WERI-Rb-1 (cell line): ENCODE results near the gene GSC2.

Experiments used
- DNase-seq: peaks from one replicate; pipeline ENCODE4 v3.0.0-alpha.2; 2020
- H3K27ac ChIP-seq: fragments of 250-450 bp; sonication (Bioruptor Pico); 2 replicates; pipeline ENCODE4 v1.5.1; 2020; ENCODE audit warnings: mild to moderate bottlenecking, moderate library complexity
- H3K27me3 ChIP-seq: fragments of 250-450 bp; sonication (Bioruptor Pico); 2 replicates; pipeline ENCODE4 v1.5.1; 2021; ENCODE audit warnings: mild to moderate bottlenecking, low read depth, moderate library complexity; ENCODE audit not compliant: insufficient read depth, severe bottlenecking
- H3K36me3 ChIP-seq: fragments of 250-450 bp; sonication (Bioruptor Pico); 2 replicates; pipeline ENCODE4 v1.5.1; 2020; ENCODE audit warnings: mild to moderate bottlenecking, moderate library complexity
- H3K4me3 ChIP-seq: 2 replicates; pipeline ENCODE4 v1.5.1; 2011; ENCODE audit warnings: low read depth, mild to moderate bottlenecking, control low read depth, low read length
- H3K9me3 ChIP-seq: fragments of 250-450 bp; sonication (Bioruptor Pico); 2 replicates; pipeline ENCODE4 v1.5.1; 2021; ENCODE audit warnings: mild to moderate bottlenecking, moderate library complexity; ENCODE audit not compliant: severe bottlenecking
- CTCF ChIP-seq: IDR thresholded peaks from 2 replicates; pipeline ENCODE4 v1.5.1; 2011; ENCODE audit warnings: low read depth, mild to moderate bottlenecking, control low read depth, inconsistent platforms, low read length

Gene GSC2

GRCh38 chr22:19098157-19098556 lies 51.9 kb downstream of the GSC2 start:
- no peaks in the 10 kb centered on the region for H3K27me3 ChIP-seq
- no peak for DNase-seq
- TF ChIP-seq CTCF: no peak
- H3K4me3 ChIP-seq: no peak overlapping the region
- H3K36me3 ChIP-seq: peaks cover 5% of the 10 kb centered on the region; the same call in 1 of the 2 replicates
- no peaks in the 10 kb centered on the region for H3K9me3 ChIP-seq
- no peak overlapping the region for H3K27ac ChIP-seq

DNA sequence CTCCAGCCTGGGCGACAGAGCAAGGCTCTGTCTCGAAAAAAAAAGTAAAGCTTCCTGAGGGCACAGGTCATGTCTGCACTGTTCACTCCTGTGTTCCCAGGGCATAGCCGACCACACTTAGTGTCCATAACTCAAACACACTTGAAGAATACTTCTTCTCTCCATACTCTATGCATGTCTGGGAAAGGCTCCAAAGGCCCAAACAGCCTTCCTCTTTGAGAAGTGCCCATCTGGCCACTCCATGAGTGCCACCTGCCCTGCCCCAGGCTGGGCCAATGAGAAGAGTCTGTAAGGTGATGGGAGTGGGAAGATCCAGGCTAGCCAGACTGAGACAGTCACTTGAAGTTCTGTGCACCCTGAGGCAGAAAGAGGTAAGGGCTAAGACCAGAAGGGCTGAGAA lies 52.6 kb downstream of the GSC2 start:
- no peaks in the 10 kb centered on the region for H3K27me3 ChIP-seq
- no peak for DNase-seq
- TF ChIP-seq CTCF: no peak
- no peak overlapping the region for H3K27ac ChIP-seq
- no peaks in the 10 kb centered on the region for H3K9me3 ChIP-seq
- H3K36me3 ChIP-seq: peaks cover 5% of the 10 kb centered on the region; the same call in 1 of the 2 replicates
- no peak overlapping the region for H3K4me3 ChIP-seq
